Activated CD4-positive, alpha-beta T cell treated with anti-CD3 and anti-CD28 coated beads for 36 hours (primary cell): ENCODE results near the gene DYRK2. TPM values are rescaled to one million over a fixed set of nuclear protein-coding genes. Genes with fewer than 3 reads are reported as not detected.

ENCODE experiments used
- ATAC-seq: fragments of 200-7000 bp; cut with Tn5 transposase; one replicate; pipeline ENCODE4 v1.10.0; 2021; ENCODE audit warnings: mild to moderate bottlenecking, moderate library complexity
- CTCF ChIA-PET: fragments of 350-600 bp; sonication (Branson Sonifier 250); formaldehyde crosslinking; loops from one replicate; lab custom pipeline; 2021; ENCODE audit warnings: antibody characterized with exemption; lab: Charles Lee
- POLR2A ChIA-PET: fragments of 350-600 bp; sonication (Branson Sonifier 250); formaldehyde crosslinking; loops from one replicate; lab custom pipeline; 2021; ENCODE audit warnings: antibody characterized with exemption, inconsistent platforms; lab: Charles Lee
- DNase-seq: peaks from one replicate; pipeline ENCODE4 v3.0.0-alpha.2; 2020
- H3K27ac Mint-ChIP-seq: one replicate; pipeline ENCODE4 v1.8.0; 2021; ENCODE audit warnings: mixed read lengths
- H3K27me3 Mint-ChIP-seq: one replicate; pipeline ENCODE4 v1.8.0; 2021; ENCODE audit warnings: mixed read lengths
- H3K36me3 Mint-ChIP-seq: one replicate; pipeline ENCODE4 v1.8.0; 2021; ENCODE audit warnings: low read depth, mixed read lengths
- H3K4me1 Mint-ChIP-seq: one replicate; pipeline ENCODE4 v1.8.0; 2021; ENCODE audit warnings: mixed read lengths
- H3K4me3 Mint-ChIP-seq: one replicate; pipeline ENCODE4 v1.8.0; 2021; ENCODE audit warnings: mild to moderate bottlenecking, moderate library complexity, mixed read lengths
- H3K9me3 Mint-ChIP-seq: one replicate; pipeline ENCODE4 v1.8.0; 2021; ENCODE audit warnings: low read depth, mixed read lengths
- intact Hi-C, 2 experiments: fragments of 100-400 bp; cut with DNase I in 1 of 2; cut with micrococcal nuclease in 1 of 2; formaldehyde crosslinking; loops; one replicate each; pipeline versions ENCODE4 v1.14.2 to v1.15.1; 2022 to 2024; cut with DNase I, micrococcal nuclease
- total RNA-seq, 2 experiments: library from RNA; stranded (reverse); gene quantifications; one replicate each; pipeline ENCODE4 v1.2.3, GENCODE V29; 2021

DYRK2 gene
- total RNA-seq = 10 to 100 TPM; 19.2 to 21.5 TPM

GRCh38 chr12:67648521-67649260 lies at the start of gene DYRK2:
DYRK2 (plus strand) TSS chr12:67648745; CDS start chr12:67649134, 389 bp downstream.
- peak; percentile 30 for ATAC-seq

DNA sequence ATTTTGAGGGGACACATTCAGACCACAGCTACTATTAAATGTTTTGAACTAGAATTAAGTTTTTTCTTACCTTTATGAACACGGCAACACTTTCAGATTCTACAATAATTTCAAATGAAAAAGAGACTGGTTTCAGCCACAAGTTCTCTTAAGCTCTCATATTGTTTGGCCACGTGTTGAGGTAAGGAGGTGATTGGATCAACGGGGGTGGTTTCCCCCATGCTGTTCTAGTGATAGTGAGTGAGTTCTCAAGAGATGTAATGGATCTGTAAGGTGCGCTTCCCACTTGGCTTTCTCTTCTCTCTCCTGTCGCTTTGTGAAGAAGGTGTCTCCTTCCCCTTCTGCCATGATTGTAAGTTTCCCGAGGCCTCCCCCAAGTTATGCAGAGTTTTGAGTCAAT lies 48.9 kb upstream of the DYRK2 start:
- CTCF ChIA-PET = interaction anchor here (1.2 kb wide), 1 partner anchor 15 kb away, joined by 3 read pairs; no protein-coding TSS in a partner anchor
- intact Hi-C loops = no loop called here

More at GRCh38 chr12:67648521-67649260, at the start of gene DYRK2:
- CTCF ChIA-PET = interaction anchor here (0.6 to 1.5 kb wide), 4 partner anchors 15 to 380 kb away, joined by 3 to 5 read pairs (median 4); no protein-coding TSS in a partner anchor
- POLR2A ChIA-PET = interaction anchor here (0.6 to 1.0 kb wide), 2 partner anchors 95 to 380 kb away, joined by 3 read pairs; partner anchors contain the start of gene CAND1
- peaks cover 45% of the 10 kb centered on the region for H3K4me1 Mint-ChIP-seq
- no peaks in the 10 kb centered on the region for H3K9me3 Mint-ChIP-seq
- H3K27ac Mint-ChIP-seq = peak within 1 kb of the TSS; percentile 78
- H3K27me3 Mint-ChIP-seq = no peaks in the 10 kb centered on the region
- DNase-seq = peak; percentile 83
- peaks cover 20% of the 10 kb centered on the region for H3K36me3 Mint-ChIP-seq
- intact Hi-C loops = loop anchor here in 1 of 2 experiments (1.0 to 5.0 kb wide), 6 partner anchors 18 to 379 kb away; partner anchors contain the start of gene CAND1
- H3K4me3 Mint-ChIP-seq = peak within 1 kb of the TSS; percentile 98

DNA sequence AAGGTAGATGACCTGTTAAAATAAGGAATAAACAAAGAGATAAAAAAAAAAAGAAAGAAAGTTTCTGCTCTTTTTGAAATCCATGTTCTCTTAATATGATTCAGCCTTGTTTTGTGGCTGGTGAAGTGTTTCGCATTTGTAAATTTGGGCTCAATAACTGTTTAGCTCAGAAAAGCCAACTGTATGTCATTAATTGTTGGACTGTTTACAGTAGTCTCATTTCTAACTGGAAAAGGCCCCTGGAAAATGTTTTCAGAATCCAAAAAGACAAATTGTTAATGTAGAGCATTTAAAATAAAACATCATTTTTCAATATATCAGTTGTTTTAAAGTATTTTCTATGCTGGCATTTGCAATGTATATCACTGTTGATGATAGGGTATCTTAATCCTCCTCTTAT lies 47.4 kb upstream of the DYRK2 start:
- intact Hi-C loops = no loop called here
- no peaks in the 10 kb centered on the region for H3K27me3 Mint-ChIP-seq
- no peak overlapping the region for H3K27ac Mint-ChIP-seq
- H3K4me1 Mint-ChIP-seq = peaks cover 2% of the 10 kb centered on the region
- H3K9me3 Mint-ChIP-seq = peaks cover 13% of the 10 kb centered on the region
- CTCF ChIA-PET = interaction anchor here (1.2 kb wide), 1 partner anchor 10 kb away, joined by 4 read pairs; no protein-coding TSS in a partner anchor
- POLR2A ChIA-PET = no interaction called here
- no peaks in the 10 kb centered on the region for H3K36me3 Mint-ChIP-seq
- DNase-seq = no peak
- ATAC-seq = no peak
- H3K4me3 Mint-ChIP-seq = no peak overlapping the region

More for the DNA sequence above, 48.9 kb upstream of the DYRK2 start:
- Mint-ChIP-seq H3K9me3 (peaks cover 13% of the 10 kb centered on the region), H3K4me3 (no peak overlapping the region), H3K27ac (no peak overlapping the region), H3K4me1 (peaks cover 2% of the 10 kb centered on the region), H3K27me3 (no peaks in the 10 kb centered on the region), H3K36me3 (no peaks in the 10 kb centered on the region)
- POLR2A ChIA-PET = no interaction called here
- ATAC-seq (no peak), DNase-seq (no peak)

- CTCF ChIA-PET = interaction anchor here (0.5 to 0.6 kb wide), 2 partner anchors 21 to 142 kb away, joined by 3 read pairs; no protein-coding TSS in a partner anchor
- POLR2A ChIA-PET = no interaction called here
- no peaks in the 10 kb centered on the region for H3K36me3 Mint-ChIP-seq
Measured at GRCh38 chr12:67609226-67609870, 39.2 kb upstream of the DYRK2 start.

GRCh38 chr12:67613040-67613439 lies 35.5 kb upstream of the DYRK2 start:
- ATAC-seq (no peak), DNase-seq (no peak)
- intact Hi-C loops = no loop called here
- POLR2A ChIA-PET = no interaction called here
- CTCF ChIA-PET = interaction anchor here (0.8 kb wide), 1 partner anchor 111 kb away, joined by 3 read pairs; no protein-coding TSS in a partner anchor
- Mint-ChIP-seq H3K27ac (no peak overlapping the region), H3K36me3 (no peaks in the 10 kb centered on the region), H3K9me3 (no peaks in the 10 kb centered on the region), H3K27me3 (peaks cover 2% of the 10 kb centered on the region), H3K4me1 (peaks cover 7% of the 10 kb centered on the region), H3K4me3 (no peak overlapping the region)

More at GRCh38 chr12:67609226-67609870, 39.2 kb upstream of the DYRK2 start:
- ATAC-seq (no peak), DNase-seq (no peak)
- Mint-ChIP-seq H3K9me3 (no peaks in the 10 kb centered on the region), H3K4me1 (peaks cover 2% of the 10 kb centered on the region), H3K27me3 (peaks cover 2% of the 10 kb centered on the region), H3K27ac (no peak overlapping the region), H3K4me3 (no peak overlapping the region)
- intact Hi-C loops = no loop called here

- ChIA-PET CTCF (interaction anchor here (0.7 to 2.5 kb wide), 4 partner anchors 13 to 491 kb away, joined by 3 to 6 read pairs (median 3); no protein-coding TSS in a partner anchor), POLR2A (no interaction called here)
- no peaks in the 10 kb centered on the region for H3K27me3 Mint-ChIP-seq
- intact Hi-C loops = no loop called here
- no peak overlapping the region for H3K27ac Mint-ChIP-seq
- no peak for ATAC-seq
- H3K9me3 Mint-ChIP-seq = no peaks in the 10 kb centered on the region
- H3K4me3 Mint-ChIP-seq = no peak overlapping the region
- H3K4me1 Mint-ChIP-seq = peaks cover 9% of the 10 kb centered on the region
- no peak for DNase-seq
- H3K36me3 Mint-ChIP-seq = no peaks in the 10 kb centered on the region
Measured at GRCh38 chr12:67617629-67618028, 30.9 kb upstream of the DYRK2 start.

GRCh38 chr12:67618303-67618702 lies 30.2 kb upstream of the DYRK2 start:
- Mint-ChIP-seq H3K9me3 (no peaks in the 10 kb centered on the region), H3K4me3 (no peak overlapping the region), H3K27ac (no peak overlapping the region), H3K4me1 (peaks cover 9% of the 10 kb centered on the region), H3K36me3 (no peaks in the 10 kb centered on the region), H3K27me3 (no peaks in the 10 kb centered on the region)
- CTCF ChIA-PET = interaction anchor here (1.4 to 2.5 kb wide), 3 partner anchors 12 to 19 kb away, joined by 3 to 6 read pairs (median 3); no protein-coding TSS in a partner anchor
- intact Hi-C loops = no loop called here
- ATAC-seq (no peak), DNase-seq (no peak)
- POLR2A ChIA-PET = no interaction called here

GRCh38 chr12:67621112-67621511 lies 27.4 kb upstream of the DYRK2 start:
- no peak for DNase-seq
- Mint-ChIP-seq H3K4me1 (peaks cover 12% of the 10 kb centered on the region), H3K27me3 (no peaks in the 10 kb centered on the region), H3K4me3 (no peak overlapping the region), H3K27ac (no peak overlapping the region), H3K9me3 (peaks cover 4% of the 10 kb centered on the region), H3K36me3 (no peaks in the 10 kb centered on the region)
- ATAC-seq = no peak
- intact Hi-C loops = no loop called here
- CTCF ChIA-PET = no interaction called here
- POLR2A ChIA-PET = no interaction called here

DNA sequence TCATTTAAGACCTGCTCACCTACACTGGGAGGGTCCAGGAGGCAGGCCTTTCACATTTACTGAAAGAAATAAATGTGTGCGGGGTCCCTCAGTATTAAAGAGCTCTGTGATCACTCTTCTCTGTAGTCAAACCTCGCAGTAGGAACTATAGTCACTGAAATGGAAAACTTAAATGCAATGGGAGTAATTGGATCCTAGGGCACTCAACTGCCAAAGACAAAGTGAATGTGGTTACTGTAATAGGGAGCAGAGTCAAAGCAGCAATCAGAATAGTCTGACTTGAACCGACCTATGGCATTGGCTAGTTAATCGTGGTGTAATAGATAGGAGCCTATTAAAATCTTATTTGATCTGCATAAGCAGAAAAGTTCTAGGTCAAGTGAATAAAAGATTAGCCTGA lies 26.6 kb upstream of the DYRK2 start:
- Mint-ChIP-seq H3K4me3 (no peak overlapping the region), H3K27ac (no peak overlapping the region), H3K27me3 (no peaks in the 10 kb centered on the region), H3K36me3 (no peaks in the 10 kb centered on the region), H3K9me3 (peaks cover 4% of the 10 kb centered on the region), H3K4me1 (peaks cover 13% of the 10 kb centered on the region)
- POLR2A ChIA-PET = no interaction called here
- intact Hi-C loops = no loop called here
- CTCF ChIA-PET = no interaction called here
- ATAC-seq (no peak), DNase-seq (no peak)

GRCh38 chr12:67623259-67623658 lies 25.3 kb upstream of the DYRK2 start:
- no peak for ATAC-seq
- intact Hi-C loops = no loop called here
- ChIA-PET POLR2A (no interaction called here), CTCF (interaction anchor here (0.6 kb wide), 1 partner anchor 1376 kb away, joined by 3 read pairs; no protein-coding TSS in a partner anchor)
- no peaks in the 10 kb centered on the region for H3K27me3 Mint-ChIP-seq
- H3K4me3 Mint-ChIP-seq = no peak overlapping the region
- peaks cover 12% of the 10 kb centered on the region for H3K4me1 Mint-ChIP-seq
- DNase-seq = no peak
- H3K9me3 Mint-ChIP-seq = peaks cover 4% of the 10 kb centered on the region
- no peaks in the 10 kb centered on the region for H3K36me3 Mint-ChIP-seq
- H3K27ac Mint-ChIP-seq = no peak overlapping the region

DNA sequence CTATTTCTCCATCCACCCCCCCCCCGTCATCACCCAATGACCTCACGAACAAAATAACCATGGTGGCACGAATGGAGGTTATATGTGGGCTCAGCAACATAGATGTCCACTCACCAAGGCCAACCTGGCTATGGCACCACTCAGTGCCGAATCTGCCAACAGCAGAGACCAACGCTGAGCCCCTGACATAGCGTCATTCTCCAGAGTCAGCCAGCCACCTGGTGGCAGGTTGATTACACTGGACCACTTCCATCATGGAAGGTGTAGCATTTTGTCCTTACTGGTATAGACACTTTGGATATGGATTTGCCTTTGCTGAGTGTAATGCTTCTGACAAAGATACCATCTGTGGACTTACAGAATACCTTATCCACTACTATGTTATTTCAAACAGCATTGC lies 24.2 kb upstream of the DYRK2 start:
- peaks cover 22% of the 10 kb centered on the region for H3K4me1 Mint-ChIP-seq
- H3K27me3 Mint-ChIP-seq = no peaks in the 10 kb centered on the region
- CTCF ChIA-PET = interaction anchor here (0.9 kb wide), 1 partner anchor 47 kb away, joined by 3 read pairs; no protein-coding TSS in a partner anchor
- H3K4me3 Mint-ChIP-seq = no peak overlapping the region
- peaks cover 6% of the 10 kb centered on the region for H3K36me3 Mint-ChIP-seq
- peaks cover 8% of the 10 kb centered on the region for H3K9me3 Mint-ChIP-seq
- intact Hi-C loops = no loop called here
- POLR2A ChIA-PET = no interaction called here
- no peak overlapping the region for H3K27ac Mint-ChIP-seq
- ATAC-seq (no peak), DNase-seq (no peak)
